ENCODE data around the gene FTO. TPM values are rescaled to one million over a fixed set of nuclear protein-coding genes. Genes with fewer than 3 reads are reported as not detected.

FTO gene
- polyA plus RNA-seq, 3 donors: 16.8 to 51.0 (median 37.7) TPM

DNA sequence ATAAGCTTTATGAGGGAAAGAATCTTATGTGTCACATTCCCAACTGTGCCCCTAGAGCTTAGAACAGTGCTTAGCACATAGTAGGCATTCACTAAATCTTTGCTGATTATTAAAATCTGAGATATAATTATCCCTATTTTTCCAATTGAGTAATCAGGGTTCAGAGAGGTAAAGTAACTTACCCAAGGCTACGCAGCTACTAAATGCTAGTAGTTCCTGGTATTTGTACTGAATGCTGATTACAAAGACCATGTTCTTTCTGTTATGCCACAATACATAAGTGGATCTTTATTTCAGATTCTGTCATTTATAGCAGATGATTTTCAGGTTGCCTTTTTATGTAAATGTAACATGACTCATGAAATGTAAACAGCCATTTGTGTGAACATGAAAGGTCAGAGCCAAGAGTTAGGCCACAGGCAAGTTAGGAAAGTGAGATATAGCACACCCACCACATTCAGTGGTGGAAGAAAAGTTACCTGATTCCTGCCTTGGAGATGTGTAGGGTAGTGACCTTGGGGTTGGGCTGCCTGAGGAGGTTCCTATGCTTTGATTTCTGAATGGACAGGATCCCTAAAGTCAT lies 77.2 kb downstream of the FTO start:
- H3K36me3 ChIP-seq (replicated peaks in 1 of 2; ENCODE audit: control insufficient read depth in 1 of 2, insufficient read depth in 2 of 2, low read length in 2 of 2): no peaks in the 10 kb centered on the region
- no peak for DNase-seq
- Mint-ChIP-seq H3K27me3 (ENCODE audit: low read depth in 3 of 3) (peaks cover 0 to 2% (median 0%) of the 10 kb centered on the region in 3 donors), H3K9me3 (peaks cover 0 to 4% (median 0%) of the 10 kb centered on the region in 7 donors), H3K36me3 (peaks cover 2 to 4% of the 10 kb centered on the region in 2 donors), H3K4me1 (peaks cover 21% of the 10 kb centered on the region), H3K4me3 (no peak overlapping the region), H3K27ac (peak overlapping the region in 1 of 7 donors; percentile 20)
- peaks cover 8 to 9% of the 10 kb centered on the region in 2 donors for H3K4me1 ChIP-seq (ENCODE audit: control insufficient read depth in 1 of 2, insufficient read depth in 2 of 2, low read length in 2 of 2)
- no CpG with 5 or more reads among the region's 1 CpG for WGBS (ENCODE audit: insufficient coverage)
- intact Hi-C loops (cut with micrococcal nuclease): no loop called here
- H3K4me2 ChIP-seq (replicated peaks; ENCODE audit: extremely low read depth, low read length, poor library complexity, severe bottlenecking): no peak overlapping the region
- H3K4me3 ChIP-seq (replicated peaks in 1 of 3; ENCODE audit: low read depth in 2 of 3, low read length in 3 of 3): no peak overlapping the region
- H3K9me3 ChIP-seq (replicated peaks in 1 of 2; ENCODE audit: control insufficient read depth in 1 of 2, insufficient read depth in 1 of 2, low read length in 2 of 2): no peaks in the 10 kb centered on the region
- H4K20me1 ChIP-seq (ENCODE audit: insufficient read depth, low read length): no peaks in the 10 kb centered on the region
- no peak overlapping the region for H2AFZ ChIP-seq (ENCODE audit: insufficient read depth, low read depth, low read length, poor library complexity, severe bottlenecking)
- H3K27ac ChIP-seq (ENCODE audit: low read depth in 1 of 2, low read length in 2 of 2): no peak overlapping the region
- peaks cover 13% of the 10 kb centered on the region for H3K79me2 ChIP-seq (ENCODE audit: insufficient read depth, low read length)
- TF ChIP-seq, protein P1, sequence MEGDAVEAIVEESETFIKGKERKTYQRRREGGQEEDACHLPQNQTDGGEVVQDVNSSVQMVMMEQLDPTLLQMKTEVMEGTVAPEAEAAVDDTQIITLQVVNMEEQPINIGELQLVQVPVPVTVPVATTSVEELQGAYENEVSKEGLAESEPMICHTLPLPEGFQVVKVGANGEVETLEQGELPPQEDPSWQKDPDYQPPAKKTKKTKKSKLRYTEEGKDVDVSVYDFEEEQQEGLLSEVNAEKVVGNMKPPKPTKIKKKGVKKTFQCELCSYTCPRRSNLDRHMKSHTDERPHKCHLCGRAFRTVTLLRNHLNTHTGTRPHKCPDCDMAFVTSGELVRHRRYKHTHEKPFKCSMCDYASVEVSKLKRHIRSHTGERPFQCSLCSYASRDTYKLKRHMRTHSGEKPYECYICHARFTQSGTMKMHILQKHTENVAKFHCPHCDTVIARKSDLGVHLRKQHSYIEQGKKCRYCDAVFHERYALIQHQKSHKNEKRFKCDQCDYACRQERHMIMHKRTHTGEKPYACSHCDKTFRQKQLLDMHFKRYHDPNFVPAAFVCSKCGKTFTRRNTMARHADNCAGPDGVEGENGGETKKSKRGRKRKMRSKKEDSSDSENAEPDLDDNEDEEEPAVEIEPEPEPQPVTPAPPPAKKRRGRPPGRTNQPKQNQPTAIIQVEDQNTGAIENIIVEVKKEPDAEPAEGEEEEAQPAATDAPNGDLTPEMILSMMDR (IDR thresholded peaks at IDR 0.05): no peak
- no peak overlapping the region for H3K9ac ChIP-seq (ENCODE audit: insufficient read depth, low read length, poor library complexity, severe bottlenecking)
- no peaks in the 10 kb centered on the region for H3K27me3 ChIP-seq (ENCODE audit: control insufficient read depth in 2 of 2, insufficient read depth in 2 of 2, low read length in 2 of 2)

GRCh38 chr16:53782148-53782547 lies 78.2 kb downstream of the FTO start:
- H3K27ac Mint-ChIP-seq: no peak overlapping the region
- no peaks in the 10 kb centered on the region for H3K27me3 ChIP-seq (ENCODE audit: control insufficient read depth in 2 of 2, insufficient read depth in 2 of 2, low read length in 2 of 2)
- 100% methylated on average over 1 of the region's 3 CpGs for WGBS (ENCODE audit: insufficient coverage)
- H3K27me3 Mint-ChIP-seq (ENCODE audit: low read depth in 3 of 3): peaks cover 0 to 2% (median 0%) of the 10 kb centered on the region in 3 donors
- peaks cover 16% of the 10 kb centered on the region for H3K4me1 Mint-ChIP-seq
- no peak for DNase-seq
- intact Hi-C loops (cut with micrococcal nuclease): no loop called here
- peaks cover 1 to 2% of the 10 kb centered on the region in 2 donors for H3K4me1 ChIP-seq (ENCODE audit: control insufficient read depth in 1 of 2, insufficient read depth in 2 of 2, low read length in 2 of 2)
- H3K4me2 ChIP-seq (replicated peaks; ENCODE audit: extremely low read depth, low read length, poor library complexity, severe bottlenecking): no peak overlapping the region
- H3K4me3 Mint-ChIP-seq: no peak overlapping the region
- TF ChIP-seq, protein P1 (IDR thresholded peaks at IDR 0.05): no peak
- H3K27ac ChIP-seq (ENCODE audit: low read depth in 1 of 2, low read length in 2 of 2): no peak overlapping the region
- no peak overlapping the region for H3K9ac ChIP-seq (ENCODE audit: insufficient read depth, low read length, poor library complexity, severe bottlenecking)
- no peak overlapping the region for H3K4me3 ChIP-seq (replicated peaks in 1 of 3; ENCODE audit: low read depth in 2 of 3, low read length in 3 of 3)
- H3K9me3 ChIP-seq (replicated peaks in 1 of 2; ENCODE audit: control insufficient read depth in 1 of 2, insufficient read depth in 1 of 2, low read length in 2 of 2): no peaks in the 10 kb centered on the region
- H3K36me3 Mint-ChIP-seq: peaks cover 2 to 4% of the 10 kb centered on the region in 2 donors
- H3K79me2 ChIP-seq (ENCODE audit: insufficient read depth, low read length): peaks cover 12% of the 10 kb centered on the region
- H3K9me3 Mint-ChIP-seq: peaks cover 0 to 4% (median 0%) of the 10 kb centered on the region in 7 donors
- no peak overlapping the region for H2AFZ ChIP-seq (ENCODE audit: insufficient read depth, low read depth, low read length, poor library complexity, severe bottlenecking)
- H4K20me1 ChIP-seq (ENCODE audit: insufficient read depth, low read length): no peaks in the 10 kb centered on the region
- no peaks in the 10 kb centered on the region for H3K36me3 ChIP-seq (replicated peaks in 1 of 2; ENCODE audit: control insufficient read depth in 1 of 2, insufficient read depth in 2 of 2, low read length in 2 of 2)

Measured in CD14-positive monocyte (primary cell).